GM21423 (cell line): ENCODE results near the gene TNS3.

Experiments
- ATAC-seq: cut with Tn5 transposase; IDR thresholded peaks from one replicate; pipeline ENCODE4 v1.9.1; 2021; ENCODE audit warnings: mild to moderate bottlenecking, moderate library complexity; ENCODE audit not compliant: unreplicated experiment

TNS3 gene

GRCh38 chr7:47297120-47297519 lies 284.8 kb downstream of the TNS3 start:
- no peak for ATAC-seq

DNA sequence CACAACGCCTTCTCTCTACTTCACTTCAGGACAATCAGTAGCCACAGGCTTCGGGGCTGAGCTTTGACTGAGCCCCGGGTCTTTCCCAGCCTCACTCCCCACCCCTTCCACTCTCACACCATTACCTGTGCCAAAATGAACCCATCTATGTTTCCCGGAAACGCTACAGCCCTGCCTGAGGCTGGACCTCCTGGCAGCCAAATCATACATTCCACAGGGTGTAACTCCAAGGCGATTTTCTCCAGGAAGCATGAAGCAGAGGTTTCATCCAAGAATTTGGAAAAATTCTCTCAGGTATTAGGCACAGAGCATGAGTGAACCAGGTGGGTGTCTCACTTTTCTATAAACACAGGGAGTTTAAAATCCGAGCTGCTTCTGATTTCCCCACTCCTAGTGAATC lies 286.3 kb downstream of the TNS3 start:
- no peak for ATAC-seq

GRCh38 chr7:47294556-47295222 lies 287.2 kb downstream of the TNS3 start:
- no peak for ATAC-seq

DNA sequence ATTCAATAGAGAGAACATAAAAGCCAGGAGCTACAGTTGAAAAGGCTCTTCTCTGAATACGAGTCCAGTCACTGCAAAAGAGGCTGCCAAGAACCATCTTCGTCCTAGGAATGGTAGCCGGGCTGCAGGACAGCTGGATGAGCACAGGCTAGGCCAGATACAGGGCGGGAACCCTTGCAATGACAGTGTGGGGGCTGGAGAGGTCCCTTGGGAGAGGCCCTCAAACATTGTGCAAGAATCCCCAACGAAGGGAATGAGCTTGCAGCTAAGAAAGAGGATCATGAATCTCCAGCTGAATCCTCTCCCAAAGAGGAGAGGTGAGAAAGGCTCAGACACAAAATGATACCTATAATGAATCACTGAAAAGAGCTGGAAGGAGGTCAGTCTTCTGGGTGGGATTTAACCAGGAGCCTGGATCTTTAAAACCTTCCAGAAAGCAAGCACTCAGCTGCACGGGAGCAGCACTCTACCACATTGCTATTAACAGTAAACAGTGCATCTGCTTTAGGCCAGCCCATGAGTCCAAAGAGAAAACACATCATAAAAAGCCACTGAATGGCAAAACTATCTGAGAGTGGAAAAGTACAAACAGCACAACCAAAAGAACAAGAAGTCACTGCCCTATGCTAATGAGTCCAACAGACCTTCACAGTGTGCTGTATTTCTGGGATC lies 287.9 kb downstream of the TNS3 start:
- ATAC-seq: no peak

- ATAC-seq: no peak
Measured at GRCh38 chr7:47292832-47293309, 289.0 kb downstream of the TNS3 start.

DNA sequence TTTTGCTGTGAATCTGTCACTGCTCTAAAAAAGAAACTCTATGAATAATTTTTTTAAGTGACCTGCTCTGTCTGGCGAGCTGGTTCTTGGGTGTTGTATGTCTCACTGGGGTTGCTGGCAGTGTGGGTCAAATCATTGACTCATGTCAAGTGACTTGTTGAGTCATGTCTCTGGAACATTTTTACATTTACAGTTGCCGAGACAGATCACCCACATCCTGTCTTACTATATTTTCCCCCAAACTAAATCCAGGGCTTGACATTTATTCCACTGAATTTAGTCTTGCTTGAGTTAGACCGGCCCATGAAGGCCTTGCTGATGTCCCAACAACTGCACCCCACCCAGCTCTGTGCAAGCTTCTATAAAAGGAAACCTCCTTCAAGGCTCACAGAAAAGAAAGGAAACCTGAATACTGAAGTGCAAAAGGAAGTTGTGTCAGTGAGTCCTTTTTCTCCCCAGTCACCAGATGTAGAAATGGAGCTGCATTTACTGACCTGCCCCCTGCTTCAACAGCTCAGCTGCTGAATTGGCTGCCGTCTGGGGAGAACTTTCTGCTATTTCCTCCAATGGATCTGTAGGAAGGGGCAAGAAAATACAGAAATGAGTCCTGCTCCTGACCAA lies 290.3 kb downstream of the TNS3 start:
- peak; percentile 95 for ATAC-seq

DNA sequence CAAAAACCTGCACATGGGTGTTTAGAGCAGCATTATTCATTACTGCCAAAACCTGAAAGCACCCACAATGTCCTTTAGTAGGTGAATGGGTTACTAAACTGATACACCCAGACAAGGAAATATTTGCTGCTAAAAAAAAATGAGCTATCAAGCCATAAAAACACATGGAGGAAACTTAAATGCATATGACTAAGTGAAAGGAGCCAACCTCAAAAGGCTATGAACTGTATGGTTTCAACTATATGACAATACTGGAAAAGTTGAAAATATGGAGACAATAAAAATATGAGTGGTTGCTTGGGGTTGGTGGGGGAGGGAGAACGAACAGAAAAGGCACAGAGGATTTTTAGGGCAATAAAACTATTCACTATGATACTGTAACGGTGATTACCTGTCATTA lies 291.0 kb downstream of the TNS3 start:
- ATAC-seq: no peak

DNA sequence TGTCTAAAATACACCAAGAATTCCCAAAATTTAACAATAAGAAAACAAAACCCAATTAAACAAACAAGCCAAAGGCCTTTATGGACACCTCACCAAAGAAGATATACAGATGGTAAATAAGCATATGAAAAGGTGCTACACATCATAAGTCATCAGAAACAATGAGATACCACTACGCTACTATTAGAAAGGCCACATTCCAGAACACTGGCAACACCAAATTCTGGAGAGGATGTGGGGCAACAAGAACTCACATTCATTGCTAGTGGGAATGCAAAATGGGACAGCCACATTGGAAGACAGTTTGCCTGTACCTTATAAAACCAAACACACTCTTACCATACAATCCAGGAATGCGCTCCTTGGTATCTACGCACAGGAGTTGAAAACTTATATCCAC lies 291.4 kb downstream of the TNS3 start:
- no peak for ATAC-seq

- ATAC-seq: no peak
Measured at GRCh38 chr7:47288060-47288459, 293.9 kb downstream of the TNS3 start.

GRCh38 chr7:47285860-47286491 lies 295.9 kb downstream of the TNS3 start:
- no peak for ATAC-seq

GRCh38 chr7:47284691-47285635 lies 296.9 kb downstream of the TNS3 start:
- no peak for ATAC-seq

GRCh38 chr7:47283497-47284131 lies 298.3 kb downstream of the TNS3 start:
- peak; percentile 60 for ATAC-seq

DNA sequence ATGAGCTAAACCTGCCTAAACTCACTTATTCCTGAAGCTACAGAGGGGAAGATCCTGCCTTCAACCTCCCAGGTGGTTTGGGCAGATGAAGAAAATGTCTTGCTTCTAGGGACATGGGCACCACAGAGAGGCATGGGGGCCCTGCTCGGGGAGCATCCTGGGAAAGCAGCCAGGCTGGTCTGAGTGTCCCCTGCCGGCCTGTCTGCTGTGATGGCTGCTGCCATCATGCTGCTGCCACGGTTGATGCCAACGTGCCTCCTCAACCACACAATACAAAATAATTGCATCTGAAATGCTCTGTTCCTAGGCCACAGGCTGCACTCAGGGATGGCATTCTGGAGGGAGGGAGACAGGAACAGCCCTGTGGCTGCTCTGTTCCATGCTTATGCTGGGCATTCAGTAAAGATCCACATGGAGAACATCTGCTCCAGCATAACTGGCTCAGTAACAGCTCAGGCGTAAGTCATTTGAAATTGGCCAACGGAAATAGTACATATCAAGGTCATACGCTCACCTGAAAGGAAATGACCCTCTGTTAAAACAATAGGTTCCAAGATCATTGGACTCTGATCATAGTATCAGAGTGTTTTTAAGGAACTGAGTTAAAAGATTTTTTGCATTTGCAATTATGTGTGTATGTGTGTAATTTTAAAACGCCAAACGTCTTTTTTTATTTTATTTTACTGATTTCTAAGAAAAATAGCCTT lies 299.0 kb downstream of the TNS3 start:
- ATAC-seq: no peak

GRCh38 chr7:47281966-47282643 lies 299.8 kb downstream of the TNS3 start:
- no peak for ATAC-seq

DNA sequence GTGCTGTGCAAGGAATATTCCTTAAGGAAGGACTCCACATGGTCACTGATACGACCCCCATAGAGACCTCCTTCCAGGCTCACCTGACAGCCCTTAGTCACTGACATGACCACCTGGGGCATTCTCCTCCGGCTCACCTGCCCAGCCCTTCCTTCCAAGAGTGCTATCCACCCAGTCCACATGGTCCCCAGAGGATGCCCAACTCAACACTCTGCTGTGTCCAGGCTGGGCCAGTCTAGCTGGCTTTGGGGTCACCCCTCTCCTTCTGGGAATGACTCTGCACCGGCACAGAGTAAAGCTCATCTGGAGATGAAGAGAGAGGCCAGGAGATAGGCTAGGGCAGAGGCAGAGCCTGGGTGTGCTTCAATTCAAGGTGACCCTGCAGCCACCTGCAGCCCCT lies 300.8 kb downstream of the TNS3 start:
- ATAC-seq: no peak

DNA sequence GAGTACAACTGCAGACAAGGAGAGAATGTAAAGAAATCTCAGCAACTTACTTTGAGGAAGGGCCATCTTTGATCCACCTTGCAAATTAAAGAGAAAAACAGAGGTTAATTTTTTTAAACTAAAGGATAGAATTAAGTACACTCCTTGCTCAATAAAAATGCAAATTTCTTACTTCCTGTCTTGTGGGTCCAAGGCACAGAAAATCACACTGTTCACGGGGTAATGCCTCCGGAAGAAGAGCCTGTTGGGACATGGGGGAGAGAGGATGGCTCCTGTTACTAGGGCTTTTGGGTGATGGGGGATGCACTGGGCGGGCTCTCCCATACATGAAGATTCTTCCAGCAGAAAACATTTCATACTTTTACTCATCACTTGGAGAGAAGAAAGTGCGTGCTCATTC lies 301.8 kb downstream of the TNS3 start:
- no peak for ATAC-seq

GRCh38 chr7:47278043-47278442 lies 303.9 kb downstream of the TNS3 start:
- no peak for ATAC-seq

GRCh38 chr7:47277321-47277781 lies 304.6 kb downstream of the TNS3 start:
- ATAC-seq: no peak
